ENCODE results near the gene HOXD13.

The HOXD13 gene

GRCh38 chr2:176071330-176072291 is 20.9 kb upstream of the HOXD13 start:
- no peak for TF ChIP-seq SNAI2 (CRISPR knock-in tag; IDR thresholded peaks at IDR 0.05)
- TF ChIP-seq ZNF70 (CRISPR knock-in tag; IDR thresholded peaks at IDR 0.05) = no peak
- no peak for TF ChIP-seq TSHZ2 (CRISPR knock-in tag; IDR thresholded peaks at IDR 0.05)
- TF ChIP-seq CREB5 (CRISPR knock-in tag; IDR thresholded peaks at IDR 0.05; ENCODE audit: low read depth) = no peak
- no peak for TF ChIP-seq TOX (CRISPR knock-in tag; IDR thresholded peaks at IDR 0.05; ENCODE audit: borderline replicate concordance)
- TF ChIP-seq CSDC2 (CRISPR knock-in tag; IDR thresholded peaks at IDR 0.05) = no peak
- TF ChIP-seq CSRNP3 (CRISPR knock-in tag; IDR thresholded peaks at IDR 0.05) = no peak
- TF ChIP-seq ZFP30 (CRISPR knock-in tag; IDR thresholded peaks at IDR 0.05) = no peak
- TF ChIP-seq ZNF8 (CRISPR knock-in tag; IDR thresholded peaks at IDR 0.05) = no peak
- ATAC-seq = no peak

GRCh38 chr2:176072292-176072669 is 20.2 kb upstream of the HOXD13 start:
- TF ChIP-seq TSHZ2 (CRISPR knock-in tag; IDR thresholded peaks at IDR 0.05) (no peak), RARB (CRISPR knock-in tag; IDR thresholded peaks at IDR 0.05) (no peak), ZFP30 (CRISPR knock-in tag; IDR thresholded peaks at IDR 0.05) (no peak), CSRNP3 (CRISPR knock-in tag; IDR thresholded peaks at IDR 0.05) (no peak), BACH2 (CRISPR knock-in tag; IDR thresholded peaks at IDR 0.05; ENCODE audit: borderline replicate concordance) (no peak), ESRRG (CRISPR knock-in tag; IDR thresholded peaks at IDR 0.05) (no peak), TOX (CRISPR knock-in tag; IDR thresholded peaks at IDR 0.05; ENCODE audit: borderline replicate concordance) (no peak), ARNTL (CRISPR knock-in tag; IDR thresholded peaks at IDR 0.05; ENCODE audit: borderline replicate concordance, low read depth) (no peak), ISL1 (CRISPR knock-in tag; IDR thresholded peaks at IDR 0.05) (no peak), ZFP3 (CRISPR knock-in tag; IDR thresholded peaks at IDR 0.05) (no peak), OSR1 (CRISPR knock-in tag; IDR thresholded peaks at IDR 0.05) (no peak)
- no peak for ATAC-seq

GRCh38 chr2:176072951-176073904 is 19.3 kb upstream of the HOXD13 start:
- ATAC-seq = no peak
- TF ChIP-seq POU6F1 (CRISPR knock-in tag; IDR thresholded peaks at IDR 0.05; ENCODE audit: borderline replicate concordance, low read depth) (no peak), PATZ1 (CRISPR knock-in tag; IDR thresholded peaks at IDR 0.05; ENCODE audit: borderline replicate concordance) (no peak), ZNF8 (CRISPR knock-in tag; IDR thresholded peaks at IDR 0.05) (no peak), TOX (CRISPR knock-in tag; IDR thresholded peaks at IDR 0.05; ENCODE audit: borderline replicate concordance) (no peak), CREB5 (CRISPR knock-in tag; IDR thresholded peaks at IDR 0.05; ENCODE audit: low read depth) (no peak), BACH2 (CRISPR knock-in tag; IDR thresholded peaks at IDR 0.05; ENCODE audit: borderline replicate concordance) (no peak)
